Mesenchymal stem cell (in vitro differentiated cells and primary cell): ENCODE data around the gene SAP30L.

Experiments used
- DNase-seq: peaks from one replicate; pipeline ENCODE4 v3.0.0-alpha.2; 2013
- H2AFZ ChIP-seq: one replicate; pipeline ENCODE4 v1.6.1; 2013; ENCODE audit warnings: low read depth, mild to moderate bottlenecking, control low read depth, inconsistent platforms, low read length, moderate library complexity
- H2AK5ac ChIP-seq: 2 replicates; pipeline ENCODE4 v1.6.1; 2013; ENCODE audit warnings: low read length, moderate library complexity, mild to moderate bottlenecking, inconsistent platforms; ENCODE audit not compliant: severe bottlenecking
- H2BK120ac ChIP-seq: one replicate; pipeline ENCODE4 v1.6.1; 2013; ENCODE audit warnings: low read depth, mild to moderate bottlenecking, inconsistent platforms, low read length, moderate library complexity
- H2BK12ac ChIP-seq, 2 experiments: one replicate each; pipeline ENCODE4 v1.6.1; 2013; ENCODE audit warnings: inconsistent platforms in 2 of 2, low read length in 2 of 2, mild to moderate bottlenecking in 2 of 2, moderate library complexity in 2 of 2, control low read depth in 1 of 2
- H2BK15ac ChIP-seq: one replicate; pipeline ENCODE4 v1.6.1; 2013; ENCODE audit warnings: mild to moderate bottlenecking, low read depth, inconsistent platforms; ENCODE audit not compliant: poor library complexity, severe bottlenecking
- H2BK5ac ChIP-seq: 2 replicates; pipeline ENCODE4 v1.6.1; 2013; ENCODE audit warnings: low read depth, mild to moderate bottlenecking, low read length, control low read depth, inconsistent platforms; ENCODE audit not compliant: poor library complexity, severe bottlenecking
- H3K14ac ChIP-seq, 2 experiments: one replicate each; pipeline ENCODE4 v1.6.1; 2013; ENCODE audit warnings: inconsistent platforms in 2 of 2, low read length in 2 of 2, control low read depth in 1 of 2, mild to moderate bottlenecking in 1 of 2, moderate library complexity in 1 of 2
- H3K18ac ChIP-seq, 2 experiments: one replicate each; pipeline ENCODE4 v1.6.1; 2013; ENCODE audit warnings: inconsistent platforms in 2 of 2, low read length in 2 of 2, control low read depth in 1 of 2, low read depth in 1 of 2, mild to moderate bottlenecking in 1 of 2
- H3K23ac ChIP-seq, 2 experiments: one replicate each; pipeline ENCODE4 v1.6.1; 2013; ENCODE audit warnings: inconsistent platforms in 2 of 2, low read length in 2 of 2, mild to moderate bottlenecking in 2 of 2, moderate library complexity in 2 of 2, control low read depth in 1 of 2
- H3K27ac ChIP-seq: 2 replicates; pipeline ENCODE4 v1.5.1; 2013; ENCODE audit warnings: mild to moderate bottlenecking, moderate library complexity, low read length, control low read depth, inconsistent platforms; ENCODE audit not compliant: poor library complexity, severe bottlenecking
- H3K27me3 ChIP-seq, 2 experiments: 2 replicates each; pipeline versions ENCODE4 v1.6.1 to v1.7.0; 2013; ENCODE audit warnings: low read length in 2 of 2, mild to moderate bottlenecking in 2 of 2, moderate library complexity in 2 of 2, control low read depth in 1 of 2, inconsistent platforms in 1 of 2; ENCODE audit not compliant: control insufficient read depth in 1 of 2, insufficient read depth in 1 of 2
- H3K36me3 ChIP-seq, 2 experiments: 2 replicates each; pipeline versions ENCODE4 v1.6.1 to v1.7.0; 2013; ENCODE audit warnings: low read length in 2 of 2, control low read depth in 1 of 2, inconsistent platforms in 1 of 2, low read depth in 1 of 2, mild to moderate bottlenecking in 1 of 2; ENCODE audit not compliant: insufficient read depth in 2 of 2, control insufficient read depth in 1 of 2
- H3K4ac ChIP-seq, 2 experiments: one replicate each; pipeline ENCODE4 v1.6.1; 2013; ENCODE audit warnings: inconsistent platforms in 2 of 2, low read length in 2 of 2, mild to moderate bottlenecking in 2 of 2, moderate library complexity in 2 of 2, control low read depth in 1 of 2, low read depth in 1 of 2
- H3K4me1 ChIP-seq: 2 replicates; pipeline ENCODE4 v1.6.1; 2013; ENCODE audit warnings: low read depth, low read length, control low read depth; ENCODE audit not compliant: control insufficient read depth, insufficient read depth
- H3K4me2 ChIP-seq: 2 replicates; pipeline ENCODE4 v1.6.1; 2013; ENCODE audit warnings: low read length, mild to moderate bottlenecking, inconsistent platforms; ENCODE audit not compliant: poor library complexity, severe bottlenecking
- H3K4me3 ChIP-seq, 2 experiments: 2 replicates each; pipeline versions ENCODE4 v1.5.1 to v1.7.0; 2013; ENCODE audit warnings: low read length in 2 of 2, mild to moderate bottlenecking in 2 of 2, control low read depth in 1 of 2, low read depth in 1 of 2; ENCODE audit not compliant: insufficient read depth in 1 of 2
- H3K79me1 ChIP-seq: replicated peaks from 2 replicates; pipeline ENCODE4 v1.6.1; 2013; ENCODE audit warnings: mild to moderate bottlenecking, control low read depth, low read length, inconsistent platforms; ENCODE audit not compliant: poor library complexity, severe bottlenecking
- H3K9ac ChIP-seq: 2 replicates; pipeline ENCODE4 v1.7.0; 2013; ENCODE audit warnings: mild to moderate bottlenecking, low read length, moderate library complexity
- H3K9me3 ChIP-seq: 2 replicates; pipeline ENCODE4 v1.7.0; 2013; ENCODE audit warnings: mild to moderate bottlenecking, low read length; ENCODE audit not compliant: control insufficient read depth
- H4K8ac ChIP-seq: one replicate; pipeline ENCODE4 v1.6.1; 2013; ENCODE audit warnings: inconsistent platforms, mild to moderate bottlenecking, low read length, moderate library complexity
- H4K91ac ChIP-seq: one replicate; pipeline ENCODE4 v1.6.1; 2013; ENCODE audit warnings: mild to moderate bottlenecking, low read length, inconsistent platforms
- WGBS: methylation state at CpG from one replicate; pipeline ENCODE4 v1.1.7; 2013; ENCODE audit warnings: mixed read lengths; 5-methylcytosine and 5-hydroxymethylcytosine counted together

The SAP30L gene

GRCh38 chr5:154473581-154474283, 27.9 kb downstream of the SAP30L start:
- H3K4ac ChIP-seq, result no peak overlapping the region
- H3K79me1 ChIP-seq, result no peaks in the 10 kb centered on the region
- H2BK12ac ChIP-seq, result no peak overlapping the region
- H3K27ac ChIP-seq, result no peak overlapping the region
- H3K4me3 ChIP-seq, result no peak overlapping the region
- no peak overlapping the region for H4K91ac ChIP-seq
- no peaks in the 10 kb centered on the region for H3K9me3 ChIP-seq
- no peaks in the 10 kb centered on the region for H3K36me3 ChIP-seq
- no peak overlapping the region for H2BK5ac ChIP-seq
- peak overlapping the region in 1 of 2 experiments; percentile 2 for H3K23ac ChIP-seq
- H3K18ac ChIP-seq, result no peak overlapping the region
- no peak overlapping the region for H2AK5ac ChIP-seq
- no peak overlapping the region for H2BK15ac ChIP-seq
- H3K14ac ChIP-seq, result no peak overlapping the region
- H4K8ac ChIP-seq, result no peak overlapping the region
- no peak overlapping the region for H3K4me2 ChIP-seq
- WGBS, result 3% methylated on average over 36 of the region's 40 CpGs
- H3K4me1 ChIP-seq, result peaks cover 35% of the 10 kb centered on the region
- no peak for DNase-seq
- H3K27me3 ChIP-seq, result peaks cover 90 to 98% of the 10 kb centered on the region in 2 experiments
- H3K9ac ChIP-seq, result no peak overlapping the region
- no peak overlapping the region for H2BK120ac ChIP-seq
- no peak overlapping the region for H2AFZ ChIP-seq

GRCh38 chr5:154474396-154475334, 28.9 kb downstream of the SAP30L start:
- H2AFZ ChIP-seq, result no peak overlapping the region
- WGBS, result 9% methylated on average over 17 of the region's 17 CpGs
- H3K79me1 ChIP-seq, result no peaks in the 10 kb centered on the region
- no peak overlapping the region for H3K18ac ChIP-seq
- no peak for DNase-seq
- no peak overlapping the region for H3K4ac ChIP-seq
- no peak overlapping the region for H3K4me3 ChIP-seq
- peaks cover 92 to 100% of the 10 kb centered on the region in 2 experiments for H3K27me3 ChIP-seq
- H3K14ac ChIP-seq, result no peak overlapping the region
- no peak overlapping the region for H3K4me2 ChIP-seq
- no peak overlapping the region for H2BK15ac ChIP-seq
- H3K23ac ChIP-seq, result no peak overlapping the region
- H3K4me1 ChIP-seq, result peaks cover 40% of the 10 kb centered on the region
- H4K8ac ChIP-seq, result no peak overlapping the region
- no peak overlapping the region for H2BK5ac ChIP-seq
- H3K36me3 ChIP-seq, result no peaks in the 10 kb centered on the region
- no peaks in the 10 kb centered on the region for H3K9me3 ChIP-seq
- H3K9ac ChIP-seq, result no peak overlapping the region
- no peak overlapping the region for H2AK5ac ChIP-seq
- H4K91ac ChIP-seq, result no peak overlapping the region
- H2BK12ac ChIP-seq, result no peak overlapping the region
- no peak overlapping the region for H2BK120ac ChIP-seq
- no peak overlapping the region for H3K27ac ChIP-seq

GRCh38 chr5:154475591-154476353, 30.0 kb downstream of the SAP30L start:
- H2BK5ac ChIP-seq, result no peak overlapping the region

More at GRCh38 chr5:154475591-154476353, 30.0 kb downstream of the SAP30L start:
- Histone ChIP-seq H2AK5ac (no peak overlapping the region), H3K4me3 (no peak overlapping the region), H3K36me3 (no peaks in the 10 kb centered on the region), H3K4me2 (no peak overlapping the region), H4K8ac (no peak overlapping the region), H3K27ac (no peak overlapping the region), H2AFZ (no peak overlapping the region), H3K4ac (no peak overlapping the region), H3K27me3 (peaks cover 94 to 100% of the 10 kb centered on the region in 2 experiments), H3K18ac (no peak overlapping the region), H3K9ac (no peak overlapping the region), H3K4me1 (peaks cover 40% of the 10 kb centered on the region), H2BK12ac (no peak overlapping the region), H3K79me1 (no peaks in the 10 kb centered on the region), H3K23ac (peak overlapping the region in 1 of 2 experiments; percentile 3), H3K9me3 (no peaks in the 10 kb centered on the region), H3K14ac (no peak overlapping the region), H2BK120ac (no peak overlapping the region), H2BK15ac (no peak overlapping the region), H4K91ac (no peak overlapping the region)
- peak; percentile 20 for DNase-seq
- WGBS, result 1% methylated on average over 43 of the region's 46 CpGs
